Astrocyte (in vitro differentiated cells and primary cell): Measurements from ENCODE around the gene ATG9B. TPM values are rescaled to one million over a fixed set of nuclear protein-coding genes. Genes with fewer than 3 reads are reported as not detected.

Experiments
- DNase-seq: peaks from one replicate; pipeline ENCODE4 v3.0.0-alpha.2; 2010; ENCODE audit warnings: low read depth
- FAIRE-seq: peaks from 2 replicates; lab custom pipeline; 2011; peaks lifted over from hg19 to GRCh38; lab: Jason Lieb, UNC
- H2AFZ ChIP-seq: 2 replicates; pipeline ENCODE4 v1.6.0; 2012; ENCODE audit warnings: low read depth, low read length, inconsistent platforms
- H3K27ac ChIP-seq: 2 replicates; pipeline ENCODE4 v1.5.1; 2011; ENCODE audit warnings: low read depth, low read length, inconsistent platforms
- H3K27me3 ChIP-seq: 2 replicates; pipeline ENCODE4 v1.6.0; 2011; ENCODE audit warnings: low read length, inconsistent platforms; ENCODE audit not compliant: insufficient read depth
- H3K36me3 ChIP-seq: 2 replicates; pipeline ENCODE4 v1.5.1; 2011; ENCODE audit warnings: low read length, inconsistent platforms; ENCODE audit not compliant: insufficient read depth
- H3K4me1 ChIP-seq: 2 replicates; pipeline ENCODE4 v1.5.1; 2011; ENCODE audit warnings: low read length, inconsistent platforms; ENCODE audit not compliant: insufficient read depth
- H3K4me2 ChIP-seq: 2 replicates; pipeline ENCODE4 v1.6.0; 2012; ENCODE audit warnings: low read length, inconsistent platforms
- H3K4me3 ChIP-seq: 2 replicates; pipeline ENCODE4 v1.5.1; 2011; ENCODE audit warnings: low read depth, mild to moderate bottlenecking, low read length, inconsistent platforms; ENCODE audit not compliant: insufficient read depth
- H3K79me2 ChIP-seq: 2 replicates; pipeline ENCODE4 v1.6.0; 2012; ENCODE audit warnings: mild to moderate bottlenecking, low read length, inconsistent platforms; ENCODE audit not compliant: insufficient read depth
- H3K9ac ChIP-seq: 2 replicates; pipeline ENCODE4 v1.6.0; 2012; ENCODE audit warnings: mild to moderate bottlenecking, low read length, inconsistent platforms
- H3K9me3 ChIP-seq: 2 replicates; pipeline ENCODE4 v1.5.1; 2012; ENCODE audit warnings: low read depth, mild to moderate bottlenecking, low read length, inconsistent platforms; ENCODE audit not compliant: insufficient read depth
- H4K20me1 ChIP-seq: 2 replicates; pipeline ENCODE4 v1.6.0; 2012; ENCODE audit warnings: low read length, inconsistent platforms; ENCODE audit not compliant: insufficient read depth
- H3K27ac Mint-ChIP-seq: one replicate; pipeline ENCODE4 v1.8.0; 2021; ENCODE audit warnings: mild to moderate bottlenecking, mixed read lengths; ENCODE audit not compliant: unreplicated experiment
- H3K27me3 Mint-ChIP-seq: one replicate; pipeline ENCODE4 v1.8.0; 2021; ENCODE audit warnings: low read depth, mixed read lengths; ENCODE audit not compliant: unreplicated experiment
- H3K36me3 Mint-ChIP-seq: one replicate; pipeline ENCODE4 v1.8.0; 2021; ENCODE audit warnings: low read depth, mixed read lengths; ENCODE audit not compliant: unreplicated experiment
- H3K4me1 Mint-ChIP-seq: one replicate; pipeline ENCODE4 v1.8.0; 2021; ENCODE audit warnings: low read depth, mixed read lengths; ENCODE audit not compliant: unreplicated experiment
- H3K4me3 Mint-ChIP-seq: one replicate; pipeline ENCODE4 v1.8.0; 2021; ENCODE audit warnings: mild to moderate bottlenecking, moderate library complexity, mixed read lengths; ENCODE audit not compliant: unreplicated experiment
- H3K9me3 Mint-ChIP-seq: one replicate; pipeline ENCODE4 v1.8.0; 2021; ENCODE audit warnings: mild to moderate bottlenecking, mixed read lengths; ENCODE audit not compliant: unreplicated experiment
- EZH2 ChIP-seq: IDR thresholded peaks from 2 replicates; pipeline ENCODE4 v1.6.1; 2012; ENCODE audit warnings: mild to moderate bottlenecking, low read length, inconsistent platforms; ENCODE audit not compliant: insufficient read depth
- total RNA-seq: library from RNA; stranded (reverse); gene quantifications from 2 replicates; pipeline ENCODE4 v1.2.1, GENCODE V29; 2021
- TF ChIP-seq, protein P1 (sequence below): IDR thresholded peaks from 2 replicates; pipeline ENCODE4 v1.5.1; 2011; ENCODE audit warnings: low read depth, mild to moderate bottlenecking, inconsistent platforms, low read length, moderate library complexity; ENCODE audit not compliant: insufficient read depth

ATG9B gene
- total RNA-seq, 1 donor from 2014 or later = 2.2 TPM

DNA sequence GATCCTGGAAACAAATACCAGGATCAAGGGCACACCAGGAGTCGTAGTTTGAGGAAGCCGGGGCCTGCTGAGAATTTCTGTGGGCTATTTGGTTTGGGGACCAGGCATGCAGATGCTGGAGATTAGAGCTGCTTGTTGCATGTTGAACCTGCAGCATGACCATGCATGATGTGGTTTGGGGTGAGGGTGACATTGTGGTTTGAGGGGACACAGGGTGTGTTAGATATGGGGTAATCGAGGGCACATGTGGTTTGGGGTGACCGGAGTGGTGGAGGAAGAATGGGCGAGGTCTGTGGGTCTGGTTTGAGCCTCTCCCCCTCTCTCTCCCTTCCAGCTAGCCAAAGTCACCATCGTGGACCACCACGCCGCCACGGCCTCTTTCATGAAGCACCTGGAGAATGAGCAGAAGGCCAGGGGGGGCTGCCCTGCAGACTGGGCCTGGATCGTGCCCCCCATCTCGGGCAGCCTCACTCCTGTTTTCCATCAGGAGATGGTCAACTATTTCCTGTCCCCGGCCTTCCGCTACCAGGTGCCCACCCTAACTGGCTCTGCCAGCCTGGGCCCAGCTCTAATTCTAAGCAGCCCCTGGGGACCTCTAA lies 23.3 kb downstream of the ATG9B start:
- no peak overlapping the region for H2AFZ ChIP-seq
- TF ChIP-seq, protein P1, sequence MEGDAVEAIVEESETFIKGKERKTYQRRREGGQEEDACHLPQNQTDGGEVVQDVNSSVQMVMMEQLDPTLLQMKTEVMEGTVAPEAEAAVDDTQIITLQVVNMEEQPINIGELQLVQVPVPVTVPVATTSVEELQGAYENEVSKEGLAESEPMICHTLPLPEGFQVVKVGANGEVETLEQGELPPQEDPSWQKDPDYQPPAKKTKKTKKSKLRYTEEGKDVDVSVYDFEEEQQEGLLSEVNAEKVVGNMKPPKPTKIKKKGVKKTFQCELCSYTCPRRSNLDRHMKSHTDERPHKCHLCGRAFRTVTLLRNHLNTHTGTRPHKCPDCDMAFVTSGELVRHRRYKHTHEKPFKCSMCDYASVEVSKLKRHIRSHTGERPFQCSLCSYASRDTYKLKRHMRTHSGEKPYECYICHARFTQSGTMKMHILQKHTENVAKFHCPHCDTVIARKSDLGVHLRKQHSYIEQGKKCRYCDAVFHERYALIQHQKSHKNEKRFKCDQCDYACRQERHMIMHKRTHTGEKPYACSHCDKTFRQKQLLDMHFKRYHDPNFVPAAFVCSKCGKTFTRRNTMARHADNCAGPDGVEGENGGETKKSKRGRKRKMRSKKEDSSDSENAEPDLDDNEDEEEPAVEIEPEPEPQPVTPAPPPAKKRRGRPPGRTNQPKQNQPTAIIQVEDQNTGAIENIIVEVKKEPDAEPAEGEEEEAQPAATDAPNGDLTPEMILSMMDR = no peak
- TF ChIP-seq EZH2 = no peak
- no peaks in the 10 kb centered on the region for H3K9me3 Mint-ChIP-seq
- no peak for DNase-seq
- H3K27me3 ChIP-seq = peaks cover 4% of the 10 kb centered on the region
- H3K4me3 Mint-ChIP-seq = no peak overlapping the region
- H3K27ac Mint-ChIP-seq = no peak overlapping the region
- no peak overlapping the region for H3K4me2 ChIP-seq
- no peak overlapping the region for H3K9ac ChIP-seq
- no peak overlapping the region for H3K4me3 ChIP-seq
- no peaks in the 10 kb centered on the region for H3K4me1 ChIP-seq
- H4K20me1 ChIP-seq = no peaks in the 10 kb centered on the region
- H3K27ac ChIP-seq = no peak overlapping the region
- H3K9me3 ChIP-seq = no peaks in the 10 kb centered on the region
- peaks cover 30% of the 10 kb centered on the region for H3K27me3 Mint-ChIP-seq
- no peaks in the 10 kb centered on the region for H3K4me1 Mint-ChIP-seq
- no peaks in the 10 kb centered on the region for H3K36me3 Mint-ChIP-seq
- H3K36me3 ChIP-seq = no peaks in the 10 kb centered on the region
- H3K79me2 ChIP-seq = no peaks in the 10 kb centered on the region
- no peak for FAIRE-seq

DNA sequence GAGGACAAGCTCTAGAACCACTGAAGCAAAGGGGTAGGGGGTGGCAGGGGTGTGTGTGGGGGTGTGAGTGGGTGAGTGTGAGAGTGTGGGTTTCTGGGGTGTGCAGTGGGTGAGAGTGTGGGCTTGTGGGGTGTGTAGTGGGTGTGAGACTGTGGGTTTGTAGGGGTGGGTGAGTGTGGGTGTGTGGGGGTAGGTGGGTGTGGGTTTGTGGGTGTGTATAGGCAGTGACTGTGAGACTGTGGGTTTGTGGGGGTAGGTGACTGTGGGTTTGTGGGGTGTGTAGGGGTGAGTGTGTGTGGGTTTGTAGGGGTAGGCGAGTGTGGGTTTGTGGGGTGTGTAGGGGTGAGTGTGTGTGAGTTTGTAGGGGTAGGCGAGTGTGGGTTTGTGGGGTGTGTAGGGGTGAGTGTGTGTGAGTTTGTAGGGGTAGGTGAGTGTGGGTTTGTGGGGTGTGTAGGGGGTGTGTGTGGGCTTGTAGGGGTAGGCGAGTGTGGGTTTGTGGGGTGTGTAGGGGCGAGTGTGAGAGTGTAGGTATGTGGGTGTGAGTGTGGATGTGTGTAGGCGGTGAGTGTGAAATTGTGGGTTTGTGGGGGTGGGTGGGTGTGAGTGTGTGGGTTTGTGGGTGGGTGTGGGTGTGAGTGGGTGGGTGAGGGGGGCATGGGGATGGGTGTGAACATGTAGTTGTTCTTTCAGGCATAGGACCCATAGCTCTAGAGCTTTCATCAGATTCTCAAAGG lies 24.6 kb downstream of the ATG9B start:
- no peak overlapping the region for H3K9ac ChIP-seq
- H3K79me2 ChIP-seq = no peaks in the 10 kb centered on the region
- H3K36me3 ChIP-seq = no peaks in the 10 kb centered on the region
- H3K27me3 ChIP-seq = peaks cover 4% of the 10 kb centered on the region
- no peaks in the 10 kb centered on the region for H3K9me3 ChIP-seq
- Mint-ChIP-seq H3K36me3 (no peaks in the 10 kb centered on the region), H3K27ac (no peak overlapping the region), H3K27me3 (peaks cover 20% of the 10 kb centered on the region), H3K9me3 (no peaks in the 10 kb centered on the region), H3K4me3 (no peak overlapping the region), H3K4me1 (no peaks in the 10 kb centered on the region)
- no peaks in the 10 kb centered on the region for H3K4me1 ChIP-seq
- H2AFZ ChIP-seq = no peak overlapping the region
- no peak for DNase-seq
- no peak overlapping the region for H3K4me3 ChIP-seq
- TF ChIP-seq, protein P1 = no peak
- TF ChIP-seq EZH2 = no peak
- no peak overlapping the region for H3K4me2 ChIP-seq
- H4K20me1 ChIP-seq = no peaks in the 10 kb centered on the region
- H3K27ac ChIP-seq = no peak overlapping the region
- FAIRE-seq = no peak

DNA sequence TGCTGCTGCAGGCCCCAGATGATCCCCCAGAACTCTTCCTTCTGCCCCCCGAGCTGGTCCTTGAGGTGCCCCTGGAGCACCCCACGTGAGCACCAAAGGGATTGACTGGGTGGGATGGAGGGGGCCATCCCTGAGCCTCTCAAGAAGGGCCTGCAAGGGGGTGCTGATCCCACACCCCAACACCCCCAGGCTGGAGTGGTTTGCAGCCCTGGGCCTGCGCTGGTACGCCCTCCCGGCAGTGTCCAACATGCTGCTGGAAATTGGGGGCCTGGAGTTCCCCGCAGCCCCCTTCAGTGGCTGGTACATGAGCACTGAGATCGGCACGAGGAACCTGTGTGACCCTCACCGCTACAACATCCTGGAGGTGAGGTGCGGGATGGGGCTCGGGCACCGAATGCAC lies 25.3 kb downstream of the ATG9B start:
- H3K4me1 ChIP-seq = no peaks in the 10 kb centered on the region
- H3K36me3 Mint-ChIP-seq = no peaks in the 10 kb centered on the region
- DNase-seq (no peak), FAIRE-seq (no peak)
- H2AFZ ChIP-seq = no peak overlapping the region
- H3K4me2 ChIP-seq = no peak overlapping the region
- H3K27me3 ChIP-seq = peaks cover 4% of the 10 kb centered on the region
- TF ChIP-seq, protein P1 = no peak
- no peak for TF ChIP-seq EZH2
- H3K9me3 Mint-ChIP-seq = no peaks in the 10 kb centered on the region
- H3K27me3 Mint-ChIP-seq = peaks cover 17% of the 10 kb centered on the region
- H3K27ac Mint-ChIP-seq = no peak overlapping the region
- H3K36me3 ChIP-seq = no peaks in the 10 kb centered on the region
- H3K79me2 ChIP-seq = no peaks in the 10 kb centered on the region
- H3K4me3 Mint-ChIP-seq = no peak overlapping the region
- H3K4me3 ChIP-seq = no peak overlapping the region
- no peak overlapping the region for H3K9ac ChIP-seq
- H3K9me3 ChIP-seq = no peaks in the 10 kb centered on the region
- no peaks in the 10 kb centered on the region for H4K20me1 ChIP-seq
- no peak overlapping the region for H3K27ac ChIP-seq
- no peaks in the 10 kb centered on the region for H3K4me1 Mint-ChIP-seq
